CD4-positive, alpha-beta memory T cell (primary cell): ENCODE data around the gene ERI2. TPM values are rescaled to one million over a fixed set of nuclear protein-coding genes. Genes with fewer than 3 reads are reported as not detected.

Experiments
- CTCF ChIA-PET: fragments of 350-600 bp; sonication (Branson Sonifier 250); formaldehyde crosslinking; loops from one replicate; lab custom pipeline; 2021; ENCODE audit warnings: inconsistent platforms; ENCODE audit not compliant: partially characterized antibody; lab: Charles Lee
- POLR2A ChIA-PET: fragments of 350-600 bp; sonication (Branson Sonifier 250); formaldehyde crosslinking; loops from one replicate; lab custom pipeline; 2021; ENCODE audit not compliant: partially characterized antibody; lab: Charles Lee
- DNase-seq, 5 donors: peaks; one replicate each; pipeline versions ENCODE4 v3.0.0 to v3.0.0-alpha.2; 2020 to 2022; ENCODE audit warnings: mixed read lengths in 1 of 5
- H3K27ac ChIP-seq: one replicate; pipeline ENCODE4 v1.7.0; 2013; ENCODE audit warnings: low read depth, low read length
- H3K27me3 ChIP-seq: 2 replicates; pipeline ENCODE4 v1.7.0; 2013; ENCODE audit warnings: mild to moderate bottlenecking, low read length, moderate library complexity; ENCODE audit not compliant: insufficient read depth
- H3K36me3 ChIP-seq: 2 replicates; pipeline ENCODE4 v1.7.0; 2013; ENCODE audit warnings: mild to moderate bottlenecking, low read length, moderate library complexity; ENCODE audit not compliant: insufficient read depth
- H3K4me1 ChIP-seq: 2 replicates; pipeline ENCODE4 v1.7.0; 2013; ENCODE audit warnings: mild to moderate bottlenecking, low read length, moderate library complexity; ENCODE audit not compliant: insufficient read depth
- H3K4me3 ChIP-seq, 2 donors: one replicate each; pipeline ENCODE4 v1.7.0; 2013; ENCODE audit warnings: low read length in 2 of 2, mild to moderate bottlenecking in 1 of 2
- H3K9me3 ChIP-seq, 2 donors: one replicate each; pipeline ENCODE4 v1.7.0; 2013; ENCODE audit warnings: low read length in 2 of 2, control low read depth in 1 of 2; ENCODE audit not compliant: control insufficient read depth in 1 of 2
- H3K27ac Mint-ChIP-seq, 7 donors: one replicate each; pipeline ENCODE4 v1.8.0; 2020 to 2021; ENCODE audit warnings: mixed read lengths in 7 of 7, mild to moderate bottlenecking in 6 of 7, inconsistent platforms in 3 of 7, moderate library complexity in 3 of 7
- H3K27me3 Mint-ChIP-seq, 2 donors: one replicate each; pipeline ENCODE4 v1.8.0; 2020 to 2021; ENCODE audit warnings: mixed read lengths in 2 of 2
- H3K36me3 Mint-ChIP-seq, 2 donors: one replicate each; pipeline ENCODE4 v1.8.0; 2020 to 2021; ENCODE audit warnings: mixed read lengths in 2 of 2, inconsistent platforms in 1 of 2, mild to moderate bottlenecking in 1 of 2
- H3K4me1 Mint-ChIP-seq, 4 donors: one replicate each; pipeline ENCODE4 v1.8.0; 2020 to 2021; ENCODE audit warnings: mixed read lengths in 4 of 4, mild to moderate bottlenecking in 1 of 4
- H3K4me3 Mint-ChIP-seq, 8 donors: one replicate each; pipeline ENCODE4 v1.8.0; 2020 to 2021; ENCODE audit warnings: mixed read lengths in 8 of 8, mild to moderate bottlenecking in 7 of 8, moderate library complexity in 6 of 8, inconsistent platforms in 3 of 8
- H3K9me3 Mint-ChIP-seq, 8 donors: one replicate each; pipeline ENCODE4 v1.8.0; 2020 to 2021; ENCODE audit warnings: mixed read lengths in 8 of 8, mild to moderate bottlenecking in 5 of 8, inconsistent platforms in 3 of 8, moderate library complexity in 1 of 8
- intact Hi-C: fragments of 100-400 bp; cut with micrococcal nuclease; formaldehyde crosslinking; loops from one replicate; pipeline ENCODE4 v1.15.1; 2023
- polyA plus RNA-seq, 2 donors: library from polyadenylated mRNA; unstranded; fragments of 300-500 nt; fragmentation: Illumina TruSeq; gene quantifications; one replicate each; pipeline ENCODE4 v1.2.3, GENCODE V29; 2021
- total RNA-seq, 2 experiments: library from RNA; stranded (reverse); gene quantifications; one replicate each; pipeline ENCODE4 v1.2.3, GENCODE V29; 2021

The ERI2 gene
- total and polyA plus RNA-seq, 4 experiments from 2014 or later: 2.8 to 4.0 (median 3.5) TPM

DNA sequence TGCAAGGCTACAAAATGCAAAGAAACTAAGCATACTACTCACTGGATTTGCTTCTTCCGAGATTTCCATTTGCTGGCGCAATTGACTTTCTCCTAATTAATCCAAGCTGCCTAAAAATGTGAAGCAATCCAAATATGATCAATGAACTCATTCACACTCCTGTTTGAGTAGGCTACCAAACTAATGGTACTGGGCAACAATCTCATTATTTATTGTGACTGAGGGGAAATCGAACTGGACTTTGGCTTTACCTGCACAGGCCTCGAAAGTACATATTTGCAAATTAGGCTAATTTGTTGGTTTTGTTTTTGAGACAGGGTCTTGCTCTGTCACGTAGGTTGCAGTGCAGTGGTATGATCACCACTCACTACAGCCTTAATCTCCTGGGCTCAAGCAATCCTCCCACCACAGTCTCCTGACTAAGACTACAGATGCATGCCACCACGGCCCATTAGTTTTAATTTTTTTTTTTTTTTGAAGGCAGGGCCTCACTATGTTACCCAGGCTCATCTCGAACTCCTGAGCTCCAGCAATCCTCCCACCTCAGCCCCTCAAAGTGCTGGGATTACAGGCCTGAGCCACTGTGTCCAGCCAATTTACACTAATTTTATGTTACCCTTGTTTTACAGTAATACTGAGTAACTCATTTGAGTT is 2.6 kb downstream of the ERI2 start:
- Mint-ChIP-seq H3K27me3 (no peaks in the 10 kb centered on the region), H3K27ac (peak overlapping the region in 4 of 7 donors; percentile 16 to 86 (median 44)), H3K4me3 (no peak overlapping the region), H3K9me3 (no peaks in the 10 kb centered on the region), H3K4me1 (peaks cover 10 to 37% (median 22%) of the 10 kb centered on the region in 4 donors), H3K36me3 (peaks cover 0 to 5% of the 10 kb centered on the region in 2 donors)
- no peak for DNase-seq
- no peak overlapping the region for H3K4me3 ChIP-seq
- intact Hi-C loops: loop anchor here (10.0 kb wide), 1 partner anchor 101 kb away; the partner anchor contains the start of genes DCUN1D3 and LYRM1
- no peak overlapping the region for H3K27ac ChIP-seq
- ChIA-PET POLR2A (no interaction called here), CTCF (interaction anchor here (0.6 to 3.9 kb wide), 4 partner anchors 10 to 1236 kb away, joined by 3 to 15 read pairs (median 6); no protein-coding TSS in a partner anchor)
- H3K4me1 ChIP-seq: peaks cover 16% of the 10 kb centered on the region
- no peaks in the 10 kb centered on the region for H3K27me3 ChIP-seq
- H3K36me3 ChIP-seq: no peaks in the 10 kb centered on the region
- H3K9me3 ChIP-seq: no peaks in the 10 kb centered on the region

DNA sequence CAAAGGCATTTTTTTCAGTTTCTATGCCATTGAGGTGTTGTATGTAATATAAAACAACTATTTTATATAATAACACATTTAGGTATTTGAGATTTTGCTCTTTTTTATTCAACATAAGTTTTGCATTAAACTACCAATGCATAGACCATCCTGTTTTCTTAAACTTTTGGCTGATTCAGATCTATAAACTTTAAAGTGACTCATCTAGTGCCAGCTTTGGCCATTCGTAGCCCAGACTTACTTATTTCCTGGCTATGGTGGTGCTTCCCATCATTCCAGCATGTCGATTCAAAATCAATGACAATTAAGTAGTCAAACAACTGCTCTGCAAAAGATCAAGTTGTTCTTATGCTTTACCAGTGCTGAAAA is 3.1 kb downstream of the ERI2 start:
- Histone ChIP-seq H3K4me1 (peaks cover 21% of the 10 kb centered on the region), H3K9me3 (no peaks in the 10 kb centered on the region), H3K4me3 (no peak overlapping the region), H3K36me3 (no peaks in the 10 kb centered on the region), H3K27me3 (no peaks in the 10 kb centered on the region), H3K27ac (no peak overlapping the region)
- Mint-ChIP-seq H3K27ac (peak overlapping the region in 3 of 7 donors; percentile 16 to 82 (median 50)), H3K4me1 (peaks cover 15 to 40% (median 25%) of the 10 kb centered on the region in 4 donors), H3K9me3 (no peaks in the 10 kb centered on the region), H3K36me3 (peaks cover 0 to 5% of the 10 kb centered on the region in 2 donors), H3K27me3 (no peaks in the 10 kb centered on the region), H3K4me3 (no peak overlapping the region)
- POLR2A ChIA-PET: no interaction called here
- DNase-seq: no peak
- intact Hi-C loops: loop anchor here (10.0 kb wide), 1 partner anchor 102 kb away; the partner anchor contains the start of genes DCUN1D3 and LYRM1
- CTCF ChIA-PET: no interaction called here

DNA sequence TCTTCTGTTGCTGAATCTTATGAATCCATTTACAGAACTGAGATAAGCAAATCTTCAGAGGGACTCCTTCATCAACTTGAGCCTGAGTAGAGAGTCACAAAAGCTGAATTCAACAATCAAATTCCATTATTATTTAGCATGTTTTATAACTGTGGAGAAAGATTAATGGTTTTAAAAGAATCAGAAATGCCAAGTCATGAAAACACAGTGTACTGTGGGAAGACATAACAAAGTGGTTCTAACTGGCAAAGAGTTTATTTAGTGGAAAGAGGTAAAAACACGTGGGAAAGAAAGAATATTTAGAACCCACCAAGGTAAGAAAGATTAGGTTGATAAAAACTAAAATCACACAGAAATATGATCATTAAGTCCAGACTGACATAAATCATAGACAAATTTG is 5.0 kb downstream of the ERI2 start:
- Histone ChIP-seq H3K4me3 (no peak overlapping the region), H3K9me3 (no peaks in the 10 kb centered on the region), H3K4me1 (peaks cover 17% of the 10 kb centered on the region), H3K36me3 (no peaks in the 10 kb centered on the region), H3K27me3 (no peaks in the 10 kb centered on the region), H3K27ac (no peak overlapping the region)
- DNase-seq: no peak
- Mint-ChIP-seq H3K4me3 (no peak overlapping the region), H3K27me3 (no peaks in the 10 kb centered on the region), H3K27ac (peak overlapping the region in 1 of 7 donors; percentile 64), H3K4me1 (peaks cover 15 to 29% (median 19%) of the 10 kb centered on the region in 4 donors), H3K9me3 (no peaks in the 10 kb centered on the region), H3K36me3 (peaks cover 0 to under 1% of the 10 kb centered on the region in 2 donors)
- intact Hi-C loops: loop anchor here (10.0 kb wide), 1 partner anchor 104 kb away; the partner anchor contains the start of genes DCUN1D3 and LYRM1
- ChIA-PET CTCF (interaction anchor here (1.2 kb wide), 1 partner anchor 49 kb away, joined by 3 read pairs; no protein-coding TSS in a partner anchor), POLR2A (no interaction called here)

DNA sequence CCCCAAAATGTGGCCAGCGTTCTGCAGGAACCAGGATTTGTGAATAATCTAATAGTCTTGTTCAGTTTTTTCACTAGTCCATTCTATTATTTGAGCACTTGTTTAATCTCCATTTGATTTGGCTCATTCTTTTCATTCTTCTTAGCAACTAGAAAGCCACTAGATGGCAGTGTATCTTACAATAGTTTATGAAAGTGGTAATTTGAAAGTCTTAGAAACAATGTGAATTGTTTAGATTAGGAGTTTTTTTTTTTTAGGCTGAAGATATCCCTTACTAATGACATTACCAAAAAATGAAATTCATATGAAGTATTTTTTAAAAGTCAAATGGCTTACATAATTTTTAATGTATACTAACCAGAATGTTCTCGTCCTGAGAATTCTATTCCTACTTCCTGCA is 6.7 kb downstream of the ERI2 start:
- ChIA-PET POLR2A (interaction anchor here (1.0 to 1.2 kb wide), 2 partner anchors 36 to 103 kb away, joined by 3 read pairs; partner anchors contain the start of gene ACSM3), CTCF (interaction anchor here (1.2 to 1.5 kb wide), 2 partner anchors 21 to 35 kb away, joined by 3 read pairs; partner anchors contain the start of gene ACSM3)
- Histone ChIP-seq H3K9me3 (no peaks in the 10 kb centered on the region), H3K27ac (no peak overlapping the region), H3K36me3 (no peaks in the 10 kb centered on the region), H3K27me3 (no peaks in the 10 kb centered on the region), H3K4me3 (no peak overlapping the region), H3K4me1 (peaks cover 17% of the 10 kb centered on the region)
- peak overlapping the region in 1 of 7 donors; percentile 17 for H3K27ac Mint-ChIP-seq
- no peaks in the 10 kb centered on the region for H3K9me3 Mint-ChIP-seq
- peak overlapping the region in 1 of 8 donors; percentile 17 for H3K4me3 Mint-ChIP-seq
- no peaks in the 10 kb centered on the region for H3K36me3 Mint-ChIP-seq
- intact Hi-C loops: loop anchor here (2.0 to 10.0 kb wide), 2 partner anchors 59 to 285 kb away; partner anchors contain the start of gene THUMPD1
- peaks cover 15 to 22% (median 17%) of the 10 kb centered on the region in 4 donors for H3K4me1 Mint-ChIP-seq
- no peaks in the 10 kb centered on the region for H3K27me3 Mint-ChIP-seq
- peak in 4 of 5 donors; percentile 5 to 45 (median 14) for DNase-seq

DNA sequence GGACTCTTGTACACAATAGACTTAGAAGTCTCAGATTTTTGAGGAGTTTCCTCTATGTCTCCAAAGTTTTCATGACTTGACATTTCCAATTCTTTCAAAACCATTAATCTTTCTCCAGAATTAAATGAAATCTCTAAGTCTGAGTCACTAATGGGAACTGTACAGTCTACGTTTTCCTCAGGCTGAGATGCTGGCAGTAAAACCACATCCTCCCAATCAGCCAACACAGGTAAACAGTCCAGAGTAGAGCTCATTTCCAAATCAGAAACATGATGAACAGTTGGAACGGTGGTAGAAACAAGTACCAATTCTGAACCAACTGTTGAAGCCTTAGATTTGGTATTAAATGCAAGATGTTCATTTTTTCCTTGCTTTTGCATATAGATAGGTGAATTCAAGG is 7.9 kb downstream of the ERI2 start:
- Mint-ChIP-seq H3K4me3 (peak overlapping the region in 1 of 8 donors; percentile 15), H3K4me1 (peaks cover 14 to 22% (median 17%) of the 10 kb centered on the region in 4 donors), H3K27ac (peak overlapping the region in 6 of 7 donors; percentile 7 to 82 (median 81)), H3K36me3 (no peaks in the 10 kb centered on the region), H3K9me3 (no peaks in the 10 kb centered on the region), H3K27me3 (no peaks in the 10 kb centered on the region)
- no peak overlapping the region for H3K4me3 ChIP-seq
- POLR2A ChIA-PET: interaction anchor here (1.0 to 1.2 kb wide), 2 partner anchors 8 to 34 kb away, joined by 3 to 4 read pairs; partner anchors contain the start of genes ACSM3, ERI2 and REXO5
- intact Hi-C loops: loop anchor here (2.0 to 10.0 kb wide), 2 partner anchors 58 to 286 kb away; partner anchors contain the start of gene THUMPD1
- no peaks in the 10 kb centered on the region for H3K9me3 ChIP-seq
- CTCF ChIA-PET: interaction anchor here (1.0 to 1.5 kb wide), 3 partner anchors 22 to 76 kb away, joined by 3 read pairs; partner anchors contain the start of gene ACSM3
- no peaks in the 10 kb centered on the region for H3K36me3 ChIP-seq
- peaks cover 17% of the 10 kb centered on the region for H3K4me1 ChIP-seq
- no peak overlapping the region for H3K27ac ChIP-seq
- peak in 4 of 5 donors; percentile 12 to 32 (median 12) for DNase-seq
- no peaks in the 10 kb centered on the region for H3K27me3 ChIP-seq

DNA sequence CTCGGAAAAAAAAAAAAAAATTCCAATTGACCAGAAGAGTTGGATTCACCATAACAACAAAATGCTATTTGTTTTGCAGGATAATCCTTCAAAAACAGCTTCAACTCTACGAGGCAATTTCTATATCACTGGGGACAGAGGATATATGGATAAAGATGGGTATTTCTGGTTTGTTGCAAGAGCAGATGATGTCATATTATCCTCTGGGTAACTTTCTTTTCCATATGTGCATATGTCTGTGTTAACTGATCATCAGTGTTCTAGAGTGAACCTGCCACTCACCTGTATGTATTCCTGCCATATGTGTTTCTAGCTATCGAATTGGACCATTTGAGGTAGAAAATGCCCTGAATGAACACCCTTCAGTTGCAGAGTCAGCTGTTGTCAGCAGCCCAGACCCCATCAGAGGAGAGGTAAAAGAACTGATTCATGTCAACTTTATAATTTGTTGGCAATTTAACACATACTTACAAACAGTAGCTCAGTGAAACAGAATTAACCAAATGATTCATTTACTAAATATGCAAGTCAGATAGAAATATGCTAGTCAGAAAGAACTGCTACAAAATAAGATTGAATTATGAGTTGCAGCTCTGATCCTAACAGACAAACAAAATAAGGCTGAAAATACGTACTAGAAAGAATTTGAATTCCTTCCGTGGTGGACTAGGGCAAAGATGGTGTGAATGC is 14.2 kb downstream of the ERI2 start:
- Mint-ChIP-seq H3K4me1 (no peaks in the 10 kb centered on the region), H3K27ac (no peak overlapping the region), H3K4me3 (no peak overlapping the region), H3K9me3 (no peaks in the 10 kb centered on the region), H3K36me3 (no peaks in the 10 kb centered on the region), H3K27me3 (no peaks in the 10 kb centered on the region)
- no peak for DNase-seq
- ChIA-PET POLR2A (interaction anchor here (0.8 to 1.6 kb wide), 2 partner anchors 14 to 50 kb away, joined by 3 to 4 read pairs; partner anchors contain the start of genes ERI2 and REXO5), CTCF (interaction anchor here (4.1 kb wide), 1 partner anchor 13 kb away, joined by 15 read pairs; the partner anchor contains the start of genes ERI2 and REXO5)
- intact Hi-C loops: loop anchor here (10.0 kb wide), 1 partner anchor 293 kb away; no protein-coding TSS in a partner anchor
- no peak overlapping the region for H3K4me3 ChIP-seq
- H3K9me3 ChIP-seq: no peaks in the 10 kb centered on the region
- H3K4me1 ChIP-seq: no peaks in the 10 kb centered on the region
- no peaks in the 10 kb centered on the region for H3K27me3 ChIP-seq
- H3K27ac ChIP-seq: no peak overlapping the region
- H3K36me3 ChIP-seq: no peaks in the 10 kb centered on the region
